ENCODE data around the gene PAIP2. TPM values are rescaled to one million over a fixed set of nuclear protein-coding genes. Genes with fewer than 3 reads are reported as not detected.
"Not testable (repeated sequence)": the region's sequence is repeated elsewhere in the genome, so short reads cannot be mapped to it uniquely, and the experiment has no call there.

The PAIP2 gene
- total RNA-seq, 1 donor from 2014 or later, result 27.6 TPM

- TF ChIP-seq CTCF (IDR thresholded peaks at IDR 0.05), result no peak
These were observed 34.9 kb upstream of the PAIP2 start for GRCh38 chr5:139306628-139307379.

GRCh38 chr5:139308797-139309196, 32.9 kb upstream of the PAIP2 start:
- intact Hi-C loops (cut with DNase I), result no loop called here
- DNase-seq (ENCODE audit: low spot score in 2 of 2), result no peak
- H3K9me3 ChIP-seq, result no peaks in the 10 kb centered on the region
- H3K27ac ChIP-seq, result no peak overlapping the region
- H3K4me1 ChIP-seq, result peaks cover 6 to 62% of the 10 kb centered on the region in 2 donors
- H3K36me3 ChIP-seq, result peaks cover 0 to 6% of the 10 kb centered on the region in 2 donors
- H3K27me3 ChIP-seq, result no peaks in the 10 kb centered on the region
- TF ChIP-seq CTCF (IDR thresholded peaks at IDR 0.05), result no peak
- H3K4me3 ChIP-seq, result no peak overlapping the region

More at GRCh38 chr5:139306628-139307379, 34.9 kb upstream of the PAIP2 start:
- Histone ChIP-seq H3K36me3 (no peaks in the 10 kb centered on the region), H3K4me3 (no peak overlapping the region), H3K27ac (no peak overlapping the region), H3K4me1 (peaks cover 6 to 63% of the 10 kb centered on the region in 2 donors), H3K9me3 (no peaks in the 10 kb centered on the region), H3K27me3 (no peaks in the 10 kb centered on the region)
- intact Hi-C loops (cut with DNase I), result no loop called here
- DNase-seq (ENCODE audit: low spot score in 2 of 2), result no peak

- intact Hi-C loops (cut with DNase I); DNase-seq (ENCODE audit: low spot score in 2 of 2); H3K9me3 ChIP-seq; H3K27me3 ChIP-seq; H3K36me3 ChIP-seq; H3K4me3 ChIP-seq; H3K27ac ChIP-seq: not testable (repeated sequence)
- peaks cover 2 to 48% of the 10 kb centered on the region in 2 donors for H3K4me1 ChIP-seq
These were observed 30.9 kb upstream of the PAIP2 start for GRCh38 chr5:139310715-139311186.

- no peak overlapping the region for H3K27ac ChIP-seq
- no peaks in the 10 kb centered on the region for H3K9me3 ChIP-seq
- no peaks in the 10 kb centered on the region for H3K27me3 ChIP-seq
- H3K36me3 ChIP-seq, result peaks cover 14 to 22% of the 10 kb centered on the region in 2 donors
- peaks cover 2 to 37% of the 10 kb centered on the region in 2 donors for H3K4me1 ChIP-seq
- intact Hi-C loops (cut with DNase I), result no loop called here
- no peak for TF ChIP-seq CTCF (IDR thresholded peaks at IDR 0.05)
- H3K4me3 ChIP-seq, result no peak overlapping the region
- no peak for DNase-seq (ENCODE audit: low spot score in 2 of 2)
These were observed 29.6 kb upstream of the PAIP2 start for GRCh38 chr5:139312075-139312474.

GRCh38 chr5:139314276-139314675, 27.4 kb upstream of the PAIP2 start:
- Histone ChIP-seq H3K4me1 (peaks cover 2 to 27% of the 10 kb centered on the region in 2 donors), H3K27me3 (no peaks in the 10 kb centered on the region), H3K27ac (no peak overlapping the region), H3K9me3 (no peaks in the 10 kb centered on the region), H3K36me3 (peaks cover 33 to 44% of the 10 kb centered on the region in 2 donors), H3K4me3 (no peak overlapping the region)
- intact Hi-C loops (cut with DNase I), result no loop called here
- no peak for DNase-seq (ENCODE audit: low spot score in 2 of 2)
- TF ChIP-seq CTCF (IDR thresholded peaks at IDR 0.05), result no peak

- intact Hi-C loops (cut with DNase I), result no loop called here
- Histone ChIP-seq H3K27me3 (no peaks in the 10 kb centered on the region), H3K9me3 (no peaks in the 10 kb centered on the region), H3K36me3 (peaks cover 42 to 52% of the 10 kb centered on the region in 2 donors), H3K27ac (no peak overlapping the region), H3K4me3 (no peak overlapping the region), H3K4me1 (peaks cover 2 to 24% of the 10 kb centered on the region in 2 donors)
- DNase-seq (ENCODE audit: low spot score in 2 of 2), result no peak
- no peak for TF ChIP-seq CTCF (IDR thresholded peaks at IDR 0.05)
These were observed 26.5 kb upstream of the PAIP2 start for GRCh38 chr5:139315056-139315615.
